Tibial nerve (tissue), 4 donors: ENCODE results near the gene ATE1.

ENCODE experiments used
- CTCF ChIP-seq, 5 experiments: fragments of 200-600 bp in 3 of 5; fragments of 450-650 bp in 2 of 5; sonication (generic) in 3 of 5; IDR thresholded peaks; one replicate each; pipeline ENCODE4 v1.5.1; 2016 to 2019; ENCODE audit warnings: antibody characterized with exemption in 5 of 5, mild to moderate bottlenecking in 3 of 5, moderate library complexity in 2 of 5
- EP300 ChIP-seq, 2 donors: sonication (generic); formaldehyde crosslinking; IDR thresholded peaks; one replicate each; pipeline ENCODE4 v1.6.1; 2017; ENCODE audit warnings: antibody characterized with exemption in 2 of 2, mild to moderate bottlenecking in 1 of 2
- POLR2A ChIP-seq, 2 donors: fragments of 450-650 bp; IDR thresholded peaks; one replicate each; pipeline ENCODE4 v1.6.1; 2017; ENCODE audit warnings: antibody characterized with exemption in 2 of 2, mild to moderate bottlenecking in 2 of 2, moderate library complexity in 2 of 2

GRCh38 chr10:121851786-121852185 lies 76.0 kb downstream of the ATE1 start:
- TF ChIP-seq CTCF (IDR thresholded peaks at IDR 0.05) (no peak), POLR2A (IDR thresholded peaks at IDR 0.05) (no peak), EP300 (IDR thresholded peaks at IDR 0.05) (no peak)
